Measurements from ENCODE around the gene CIB4. TPM values are rescaled to one million over a fixed set of nuclear protein-coding genes. Genes with fewer than 3 reads are reported as not detected.

Gene CIB4
- total and polyA plus RNA-seq, 12 donors: not detected

- ATAC-seq: no peak
- no peak for TF ChIP-seq CTCF (IDR thresholded peaks at IDR 0.05)
- DNase-seq: no peak
- Histone ChIP-seq H3K9me3 (no peaks in the 10 kb centered on the region), H3K36me3 (no peaks in the 10 kb centered on the region), H3K4me3 (no peak overlapping the region), H3K27ac (no peak overlapping the region), H3K4me1 (peaks cover 9 to 16% (median 13%) of the 10 kb centered on the region in 9 donors), H3K27me3 (peaks cover 0 to 94% (median 78%) of the 10 kb centered on the region in 7 donors)
- WGBS, 2 donors: 88 to 95% methylated on average over 6 of the region's 6 CpGs
- intact Hi-C loops (cut with DNase I): no loop called here
These were observed 75.1 kb downstream of the CIB4 start for GRCh38 chr2:26566081-26566375.

GRCh38 chr2:26564121-26564644 is 77.0 kb downstream of the CIB4 start:
- H3K27me3 ChIP-seq: peaks cover 0 to 98% (median 88%) of the 10 kb centered on the region in 7 donors
- ATAC-seq: no peak
- H3K4me1 ChIP-seq: peaks cover 9 to 16% (median 13%) of the 10 kb centered on the region in 9 donors
- no peak for TF ChIP-seq CTCF (IDR thresholded peaks at IDR 0.05)
- no peak overlapping the region for H3K4me3 ChIP-seq
- no peaks in the 10 kb centered on the region for H3K9me3 ChIP-seq
- H3K27ac ChIP-seq: no peak overlapping the region
- intact Hi-C loops (cut with DNase I): no loop called here
- DNase-seq: no peak
- 80 to 83% methylated on average over 3 of the region's 3 CpGs for WGBS, 2 donors
- H3K36me3 ChIP-seq: no peaks in the 10 kb centered on the region

- no peak for DNase-seq
- 88 to 90% methylated on average over 5 of the region's 5 CpGs for WGBS, 2 donors
- Histone ChIP-seq H3K4me1 (peaks cover 9 to 16% (median 13%) of the 10 kb centered on the region in 9 donors), H3K36me3 (no peaks in the 10 kb centered on the region), H3K27me3 (peaks cover 0 to 98% (median 91%) of the 10 kb centered on the region in 7 donors), H3K27ac (no peak overlapping the region), H3K9me3 (no peaks in the 10 kb centered on the region), H3K4me3 (no peak overlapping the region)
- ATAC-seq: no peak
- intact Hi-C loops (cut with DNase I): no loop called here
- no peak for TF ChIP-seq CTCF (IDR thresholded peaks at IDR 0.05)
These were observed 77.5 kb downstream of the CIB4 start for GRCh38 chr2:26563686-26564085.

- intact Hi-C loops (cut with DNase I): no loop called here
- Histone ChIP-seq H3K27ac (no peak overlapping the region), H3K4me1 (peaks cover 9 to 16% (median 13%) of the 10 kb centered on the region in 9 donors), H3K36me3 (no peaks in the 10 kb centered on the region), H3K4me3 (peak overlapping the region; percentile 14 to 52 (median 44)), H3K9me3 (no peaks in the 10 kb centered on the region), H3K27me3 (peaks cover 0 to 98% (median 92%) of the 10 kb centered on the region in 7 donors)
- DNase-seq (peak in 1 of 2 donors; percentile 18), ATAC-seq (peak in 7 of 8 donors; percentile 21 to 57 (median 43))
- 15 to 28% methylated on average over 28 of the region's 28 CpGs for WGBS, 2 donors
- no peak for TF ChIP-seq CTCF (IDR thresholded peaks at IDR 0.05)
These were observed 78.1 kb downstream of the CIB4 start for GRCh38 chr2:26562811-26563645.

Data from heart right ventricle (tissue), 16 donors.